GM18909 (cell line): Measurements from ENCODE around the gene NUDT15.

Experiments used
- ATAC-seq: cut with Tn5 transposase; IDR thresholded peaks from one replicate; pipeline ENCODE4 v1.9.1; 2021; ENCODE audit warnings: mild to moderate bottlenecking; ENCODE audit not compliant: unreplicated experiment, poor library complexity

Gene NUDT15

DNA sequence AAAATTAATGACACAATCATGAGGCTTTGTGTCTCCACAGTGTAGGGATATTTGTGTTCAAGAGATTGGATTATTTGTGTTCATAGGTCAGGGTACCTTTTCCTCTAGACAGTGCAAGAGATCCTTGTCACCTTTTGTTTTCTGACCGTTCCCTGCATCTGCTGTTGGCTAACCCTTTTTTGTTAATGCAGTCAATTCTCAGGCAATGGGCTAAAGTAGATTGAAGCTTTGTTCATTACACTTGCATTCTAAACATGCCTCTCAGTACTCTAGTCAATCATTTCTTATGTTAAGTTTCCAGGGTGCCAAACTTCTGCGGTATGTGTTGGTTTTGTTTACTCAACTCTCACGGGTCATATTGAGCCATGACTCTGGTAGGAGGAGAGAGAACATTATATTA, 59.1 kb downstream of the NUDT15 start:
- ATAC-seq, result no peak
